Measurements from ENCODE around the gene FAM124A. TPM values are rescaled to one million over a fixed set of nuclear protein-coding genes. Genes with fewer than 3 reads are reported as not detected.

The FAM124A gene
- total RNA-seq, 3 donors from 2014 or later (not counting 1 experiment from before 2014, with no cell fraction given): not detected

GRCh38 chr13:51227404-51227803 lies 5.2 kb downstream of the FAM124A start:
- Mint-ChIP-seq H3K4me1 (no peaks in the 10 kb centered on the region), H3K36me3 (no peaks in the 10 kb centered on the region), H3K9me3 (no peaks in the 10 kb centered on the region), H3K27ac (no peak overlapping the region), H3K27me3 (ENCODE audit: low read depth in 2 of 2) (peaks cover 39 to 67% of the 10 kb centered on the region in 2 donors), H3K4me3 (no peak overlapping the region)
- H3K9me3 ChIP-seq (ENCODE audit: control insufficient read depth, insufficient read depth, low read length): no peaks in the 10 kb centered on the region
- DNase-seq (no peak), ATAC-seq (no peak)
- intact Hi-C loops (cut with micrococcal nuclease): no loop called here
- TF ChIP-seq, protein P1, sequence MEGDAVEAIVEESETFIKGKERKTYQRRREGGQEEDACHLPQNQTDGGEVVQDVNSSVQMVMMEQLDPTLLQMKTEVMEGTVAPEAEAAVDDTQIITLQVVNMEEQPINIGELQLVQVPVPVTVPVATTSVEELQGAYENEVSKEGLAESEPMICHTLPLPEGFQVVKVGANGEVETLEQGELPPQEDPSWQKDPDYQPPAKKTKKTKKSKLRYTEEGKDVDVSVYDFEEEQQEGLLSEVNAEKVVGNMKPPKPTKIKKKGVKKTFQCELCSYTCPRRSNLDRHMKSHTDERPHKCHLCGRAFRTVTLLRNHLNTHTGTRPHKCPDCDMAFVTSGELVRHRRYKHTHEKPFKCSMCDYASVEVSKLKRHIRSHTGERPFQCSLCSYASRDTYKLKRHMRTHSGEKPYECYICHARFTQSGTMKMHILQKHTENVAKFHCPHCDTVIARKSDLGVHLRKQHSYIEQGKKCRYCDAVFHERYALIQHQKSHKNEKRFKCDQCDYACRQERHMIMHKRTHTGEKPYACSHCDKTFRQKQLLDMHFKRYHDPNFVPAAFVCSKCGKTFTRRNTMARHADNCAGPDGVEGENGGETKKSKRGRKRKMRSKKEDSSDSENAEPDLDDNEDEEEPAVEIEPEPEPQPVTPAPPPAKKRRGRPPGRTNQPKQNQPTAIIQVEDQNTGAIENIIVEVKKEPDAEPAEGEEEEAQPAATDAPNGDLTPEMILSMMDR (IDR thresholded peaks at IDR 0.05): no peak
- H3K27ac ChIP-seq (ENCODE audit: low read length): no peak overlapping the region
- H3K4me3 ChIP-seq (ENCODE audit: low read length): no peak overlapping the region
- H3K4me1 ChIP-seq (ENCODE audit: control insufficient read depth, insufficient read depth, low read length): peaks cover 6% of the 10 kb centered on the region
- no peaks in the 10 kb centered on the region for H3K36me3 ChIP-seq (ENCODE audit: control insufficient read depth, insufficient read depth, low read length)
- WGBS (ENCODE audit: insufficient coverage): 67% methylated on average over 1 of the region's 1 CpG
- H3K27me3 ChIP-seq (ENCODE audit: control insufficient read depth, insufficient read depth, low read length): peaks cover 15% of the 10 kb centered on the region

GRCh38 chr13:51229101-51229719 lies 7.0 kb downstream of the FAM124A start:
- 89% methylated on average over 11 of the region's 12 CpGs for WGBS (ENCODE audit: insufficient coverage)
- ATAC-seq (no peak), DNase-seq (no peak)
- Histone ChIP-seq H3K36me3 (ENCODE audit: control insufficient read depth, insufficient read depth, low read length) (no peaks in the 10 kb centered on the region), H3K4me3 (ENCODE audit: low read length) (no peak overlapping the region), H3K9me3 (ENCODE audit: control insufficient read depth, insufficient read depth, low read length) (no peaks in the 10 kb centered on the region), H3K4me1 (ENCODE audit: control insufficient read depth, insufficient read depth, low read length) (no peaks in the 10 kb centered on the region), H3K27ac (ENCODE audit: low read length) (no peak overlapping the region), H3K27me3 (ENCODE audit: control insufficient read depth, insufficient read depth, low read length) (peaks cover 6% of the 10 kb centered on the region)
- intact Hi-C loops (cut with micrococcal nuclease): no loop called here
- no peaks in the 10 kb centered on the region for H3K36me3 Mint-ChIP-seq
- H3K4me3 Mint-ChIP-seq: no peak overlapping the region
- H3K27me3 Mint-ChIP-seq (ENCODE audit: low read depth in 2 of 2): peaks cover 35 to 60% of the 10 kb centered on the region in 2 donors
- no peaks in the 10 kb centered on the region for H3K9me3 Mint-ChIP-seq
- no peaks in the 10 kb centered on the region for H3K4me1 Mint-ChIP-seq
- no peak overlapping the region for H3K27ac Mint-ChIP-seq
- TF ChIP-seq, protein P1 (IDR thresholded peaks at IDR 0.05): no peak

GRCh38 chr13:51229731-51230130 lies 7.5 kb downstream of the FAM124A start:
- no peaks in the 10 kb centered on the region for H3K9me3 Mint-ChIP-seq
- ATAC-seq (no peak), DNase-seq (no peak)
- Histone ChIP-seq H3K9me3 (ENCODE audit: control insufficient read depth, insufficient read depth, low read length) (no peaks in the 10 kb centered on the region), H3K36me3 (ENCODE audit: control insufficient read depth, insufficient read depth, low read length) (no peaks in the 10 kb centered on the region), H3K27me3 (ENCODE audit: control insufficient read depth, insufficient read depth, low read length) (peaks cover 6% of the 10 kb centered on the region), H3K4me1 (ENCODE audit: control insufficient read depth, insufficient read depth, low read length) (no peaks in the 10 kb centered on the region), H3K27ac (ENCODE audit: low read length) (no peak overlapping the region), H3K4me3 (ENCODE audit: low read length) (no peak overlapping the region)
- intact Hi-C loops (cut with micrococcal nuclease): no loop called here
- peaks cover 33 to 59% of the 10 kb centered on the region in 2 donors for H3K27me3 Mint-ChIP-seq (ENCODE audit: low read depth in 2 of 2)
- TF ChIP-seq, protein P1 (IDR thresholded peaks at IDR 0.05): no peak
- 83% methylated on average over 2 of the region's 2 CpGs for WGBS (ENCODE audit: insufficient coverage)
- no peaks in the 10 kb centered on the region for H3K4me1 Mint-ChIP-seq
- no peaks in the 10 kb centered on the region for H3K36me3 Mint-ChIP-seq
- H3K4me3 Mint-ChIP-seq: no peak overlapping the region
- H3K27ac Mint-ChIP-seq: no peak overlapping the region

Data from natural killer cell (primary cell).